ENCODE data around the gene FAM53B.

The FAM53B gene

DNA sequence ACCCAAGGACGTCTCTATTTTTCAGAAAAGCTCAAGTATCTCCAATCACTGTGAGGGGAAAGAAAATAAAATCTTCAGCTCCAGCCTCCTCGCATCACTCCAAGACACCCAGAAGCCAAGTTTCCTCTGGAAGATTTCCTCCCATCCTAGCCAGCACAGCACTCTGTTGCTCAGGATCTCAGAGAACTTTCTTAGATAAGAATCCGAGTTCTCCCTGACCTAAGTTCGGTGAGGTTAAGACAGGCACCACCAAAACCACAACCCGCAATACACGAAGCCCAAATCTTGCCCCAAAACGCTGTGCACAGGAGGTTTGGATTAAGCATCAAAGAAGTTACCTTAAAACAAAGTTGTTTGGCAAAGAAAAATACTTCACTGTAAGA lies 4.2 kb downstream of the FAM53B start:
- H4K20me1 ChIP-seq (ENCODE audit: insufficient read depth, low read length) = no peaks in the 10 kb centered on the region
- no peaks in the 10 kb centered on the region for H3K9me2 ChIP-seq (replicated peaks; ENCODE audit: insufficient read depth, low read length)
- H3K9ac ChIP-seq (ENCODE audit: low read length) = no peak overlapping the region
- peaks cover 22% of the 10 kb centered on the region for H3K4me1 ChIP-seq (ENCODE audit: low read length)
- H3F3A ChIP-seq (ENCODE audit: insufficient read depth, low read length) = peaks cover 20% of the 10 kb centered on the region; the same call in 1 of the 2 replicates
- TF ChIP-seq, protein P1, sequence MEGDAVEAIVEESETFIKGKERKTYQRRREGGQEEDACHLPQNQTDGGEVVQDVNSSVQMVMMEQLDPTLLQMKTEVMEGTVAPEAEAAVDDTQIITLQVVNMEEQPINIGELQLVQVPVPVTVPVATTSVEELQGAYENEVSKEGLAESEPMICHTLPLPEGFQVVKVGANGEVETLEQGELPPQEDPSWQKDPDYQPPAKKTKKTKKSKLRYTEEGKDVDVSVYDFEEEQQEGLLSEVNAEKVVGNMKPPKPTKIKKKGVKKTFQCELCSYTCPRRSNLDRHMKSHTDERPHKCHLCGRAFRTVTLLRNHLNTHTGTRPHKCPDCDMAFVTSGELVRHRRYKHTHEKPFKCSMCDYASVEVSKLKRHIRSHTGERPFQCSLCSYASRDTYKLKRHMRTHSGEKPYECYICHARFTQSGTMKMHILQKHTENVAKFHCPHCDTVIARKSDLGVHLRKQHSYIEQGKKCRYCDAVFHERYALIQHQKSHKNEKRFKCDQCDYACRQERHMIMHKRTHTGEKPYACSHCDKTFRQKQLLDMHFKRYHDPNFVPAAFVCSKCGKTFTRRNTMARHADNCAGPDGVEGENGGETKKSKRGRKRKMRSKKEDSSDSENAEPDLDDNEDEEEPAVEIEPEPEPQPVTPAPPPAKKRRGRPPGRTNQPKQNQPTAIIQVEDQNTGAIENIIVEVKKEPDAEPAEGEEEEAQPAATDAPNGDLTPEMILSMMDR (IDR thresholded peaks at IDR 0.05; ENCODE audit: low read length) = no peak
- no peak for TF ChIP-seq EZH2 (optimal IDR thresholded peaks at IDR 0.05; ENCODE audit: low read depth, low read length)
- no peak for TF ChIP-seq EZH2phosphoT487 (IDR thresholded peaks at IDR 0.05; ENCODE audit: low read length)
- peaks cover 77% of the 10 kb centered on the region for H3K79me2 ChIP-seq (ENCODE audit: low read length)
- H3K4me3 ChIP-seq (ENCODE audit: low read length) = no peak overlapping the region
- no peaks in the 10 kb centered on the region for H3K9me3 ChIP-seq (replicated peaks; ENCODE audit: insufficient read depth, low read length)
- no peak overlapping the region for H2AFZ ChIP-seq (ENCODE audit: low read length)
- no peak overlapping the region for H3K27ac ChIP-seq (ENCODE audit: low read length)
- DNase-seq = no peak
- no peak overlapping the region for H3K4me2 ChIP-seq (ENCODE audit: low read depth, low read length)
- no peaks in the 10 kb centered on the region for H3K27me3 ChIP-seq (replicated peaks; ENCODE audit: insufficient read depth, low read length)
- H3K36me3 ChIP-seq (replicated peaks; ENCODE audit: insufficient read depth, low read length) = no peaks in the 10 kb centered on the region

DNA sequence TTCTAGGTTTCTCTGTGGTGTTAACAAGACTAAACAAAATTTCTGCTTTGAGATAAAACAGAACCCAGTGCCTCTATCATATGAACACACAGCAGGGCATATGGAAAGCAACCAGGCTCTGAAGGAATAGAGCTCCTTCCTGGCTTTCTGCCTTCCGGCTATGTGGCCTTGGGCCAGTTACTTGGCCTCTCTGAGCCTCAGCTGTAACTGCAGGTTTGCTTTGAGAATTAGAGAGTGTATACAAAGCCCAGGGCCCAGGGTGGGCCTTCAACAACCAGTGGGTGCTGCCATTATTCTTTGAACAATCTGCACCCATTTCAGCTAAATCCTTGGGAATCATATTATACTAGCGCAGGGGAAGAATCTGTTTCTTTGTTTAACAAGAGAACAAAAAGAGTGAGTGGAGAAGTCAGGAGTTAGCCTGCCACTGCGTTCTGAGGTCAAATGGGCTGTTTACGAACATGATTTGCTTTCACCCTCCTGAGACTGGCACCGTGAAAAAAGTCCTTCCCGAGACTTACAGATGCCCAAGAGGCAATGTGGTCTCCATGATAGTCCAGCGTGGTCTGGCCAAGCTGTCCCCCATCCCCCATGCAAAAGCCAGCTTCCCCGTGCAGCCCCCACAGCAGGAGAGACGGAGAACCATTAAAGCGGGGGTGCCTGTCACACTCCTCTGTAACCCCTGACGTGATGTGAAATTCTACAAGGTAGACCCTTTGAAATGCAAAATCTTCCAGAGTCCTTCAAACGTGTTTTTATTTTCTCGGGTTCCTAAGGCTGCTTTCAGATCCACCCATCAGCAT lies 4.9 kb downstream of the FAM53B start:
- Histone ChIP-seq H3F3A (ENCODE audit: insufficient read depth, low read length) (peaks cover 23% of the 10 kb centered on the region), H3K27ac (ENCODE audit: low read length) (no peak overlapping the region), H3K36me3 (replicated peaks; ENCODE audit: insufficient read depth, low read length) (no peaks in the 10 kb centered on the region), H3K4me1 (ENCODE audit: low read length) (peaks cover 24% of the 10 kb centered on the region), H3K9ac (ENCODE audit: low read length) (no peak overlapping the region), H3K4me3 (ENCODE audit: low read length) (no peak overlapping the region), H2AFZ (ENCODE audit: low read length) (no peak overlapping the region), H3K9me2 (replicated peaks; ENCODE audit: insufficient read depth, low read length) (no peaks in the 10 kb centered on the region), H3K4me2 (ENCODE audit: low read depth, low read length) (no peak overlapping the region), H3K79me2 (ENCODE audit: low read length) (peaks cover 81% of the 10 kb centered on the region), H4K20me1 (ENCODE audit: insufficient read depth, low read length) (no peaks in the 10 kb centered on the region), H3K9me3 (replicated peaks; ENCODE audit: insufficient read depth, low read length) (no peaks in the 10 kb centered on the region), H3K27me3 (replicated peaks; ENCODE audit: insufficient read depth, low read length) (no peaks in the 10 kb centered on the region)
- TF ChIP-seq, protein P1 (IDR thresholded peaks at IDR 0.05; ENCODE audit: low read length) = no peak
- TF ChIP-seq EZH2 (optimal IDR thresholded peaks at IDR 0.05; ENCODE audit: low read depth, low read length) = no peak
- TF ChIP-seq EZH2phosphoT487 (IDR thresholded peaks at IDR 0.05; ENCODE audit: low read length) = no peak
- no peak for DNase-seq

DNA sequence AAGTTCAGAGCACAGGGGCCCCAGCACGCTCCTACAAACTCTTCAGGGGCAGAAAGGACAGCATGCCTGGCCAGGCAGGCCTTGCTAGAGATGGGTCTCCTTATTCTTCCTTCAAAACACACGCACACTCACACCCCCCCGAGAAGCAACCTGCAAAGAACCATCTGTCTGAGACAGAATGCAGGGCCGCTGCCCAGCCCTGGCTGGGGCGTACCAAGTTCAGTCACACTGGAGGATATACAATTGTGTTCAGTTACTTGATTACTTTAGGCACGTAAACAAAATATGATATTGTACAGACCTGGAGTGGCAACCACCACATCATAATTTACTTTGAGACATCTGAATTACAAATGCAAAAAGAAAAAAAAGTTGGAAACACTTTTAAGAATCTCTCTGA lies 5.7 kb downstream of the FAM53B start:
- DNase-seq = no peak
- Histone ChIP-seq H4K20me1 (ENCODE audit: insufficient read depth, low read length) (no peaks in the 10 kb centered on the region), H3K4me1 (ENCODE audit: low read length) (peaks cover 33% of the 10 kb centered on the region), H3K36me3 (replicated peaks; ENCODE audit: insufficient read depth, low read length) (no peaks in the 10 kb centered on the region), H3K9me3 (replicated peaks; ENCODE audit: insufficient read depth, low read length) (no peaks in the 10 kb centered on the region), H3K79me2 (ENCODE audit: low read length) (peaks cover 89% of the 10 kb centered on the region), H2AFZ (ENCODE audit: low read length) (no peak overlapping the region), H3F3A (ENCODE audit: insufficient read depth, low read length) (peaks cover 32% of the 10 kb centered on the region), H3K27me3 (replicated peaks; ENCODE audit: insufficient read depth, low read length) (no peaks in the 10 kb centered on the region), H3K27ac (ENCODE audit: low read length) (no peak overlapping the region), H3K9me2 (replicated peaks; ENCODE audit: insufficient read depth, low read length) (no peaks in the 10 kb centered on the region), H3K9ac (ENCODE audit: low read length) (no peak overlapping the region), H3K4me2 (ENCODE audit: low read depth, low read length) (no peak overlapping the region), H3K4me3 (ENCODE audit: low read length) (no peak overlapping the region)
- TF ChIP-seq EZH2 (optimal IDR thresholded peaks at IDR 0.05; ENCODE audit: low read depth, low read length) = no peak
- no peak for TF ChIP-seq EZH2phosphoT487 (IDR thresholded peaks at IDR 0.05; ENCODE audit: low read length)
- TF ChIP-seq, protein P1 (IDR thresholded peaks at IDR 0.05; ENCODE audit: low read length) = no peak

Measured in MM.1S (cell line).